Tibial nerve (tissue), 4 donors: ENCODE measurements around the gene APCDD1.

Experiments used
- EP300 ChIP-seq, 2 donors: sonication (generic); formaldehyde crosslinking; IDR thresholded peaks; one replicate each; pipeline ENCODE4 v1.6.1; 2017; ENCODE audit warnings: antibody characterized with exemption in 2 of 2, mild to moderate bottlenecking in 1 of 2
- POLR2A ChIP-seq, 2 donors: fragments of 450-650 bp; IDR thresholded peaks; one replicate each; pipeline ENCODE4 v1.6.1; 2017; ENCODE audit warnings: antibody characterized with exemption in 2 of 2, mild to moderate bottlenecking in 2 of 2, moderate library complexity in 2 of 2
- TF ChIP-seq, protein P1 (sequence below), 5 experiments: fragments of 200-600 bp in 3 of 5; fragments of 450-650 bp in 2 of 5; sonication (generic) in 3 of 5; IDR thresholded peaks; one replicate each; pipeline ENCODE4 v1.5.1; 2016 to 2019; ENCODE audit warnings: antibody characterized with exemption in 5 of 5, mild to moderate bottlenecking in 3 of 5, moderate library complexity in 2 of 5

DNA sequence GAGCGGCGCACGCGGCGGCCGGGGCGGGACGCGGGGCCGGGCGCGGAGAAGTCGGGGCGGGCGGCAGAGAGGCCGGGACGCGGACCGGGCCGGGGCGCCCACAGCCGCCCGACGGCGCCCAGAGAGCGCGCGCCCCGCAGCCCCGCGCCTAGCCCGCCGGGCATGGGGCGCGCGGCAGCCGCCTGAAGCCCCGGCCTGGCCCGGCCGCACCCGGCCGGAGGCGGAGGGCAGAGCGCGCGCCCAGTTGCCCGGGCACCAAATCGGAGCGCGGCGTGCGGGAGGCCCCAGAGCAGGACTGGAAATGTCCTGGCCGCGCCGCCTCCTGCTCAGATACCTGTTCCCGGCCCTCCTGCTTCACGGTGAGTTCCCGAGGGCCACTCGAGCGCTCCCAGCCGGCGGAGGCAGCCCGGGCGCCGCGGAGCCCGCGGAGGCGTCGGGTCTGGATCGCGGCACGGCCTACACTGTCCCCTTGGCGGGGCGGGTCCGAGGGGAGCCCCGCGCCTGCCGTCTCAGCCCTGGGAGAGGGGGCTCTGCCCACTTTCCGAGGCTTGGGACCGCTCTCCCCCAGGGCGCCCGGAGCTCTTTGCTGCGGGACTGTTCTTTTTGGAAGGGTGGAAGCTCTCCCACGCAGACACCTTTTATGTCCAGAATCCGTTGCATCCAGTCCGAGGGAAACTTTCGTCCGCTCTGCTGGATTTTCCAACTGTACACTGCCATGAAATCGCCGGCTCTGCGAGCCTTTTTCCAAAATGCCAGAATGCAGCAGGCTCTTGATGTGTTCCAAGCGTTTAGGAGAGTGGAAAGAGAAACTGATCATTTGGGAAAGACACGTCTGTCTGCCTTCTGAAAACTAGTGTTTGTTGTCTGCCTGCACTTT is 484 bp downstream of the APCDD1 start:
- TF ChIP-seq EP300 (IDR thresholded peaks at IDR 0.05) (no peak), POLR2A (IDR thresholded peaks at IDR 0.05) (no peak)
- TF ChIP-seq, protein P1, sequence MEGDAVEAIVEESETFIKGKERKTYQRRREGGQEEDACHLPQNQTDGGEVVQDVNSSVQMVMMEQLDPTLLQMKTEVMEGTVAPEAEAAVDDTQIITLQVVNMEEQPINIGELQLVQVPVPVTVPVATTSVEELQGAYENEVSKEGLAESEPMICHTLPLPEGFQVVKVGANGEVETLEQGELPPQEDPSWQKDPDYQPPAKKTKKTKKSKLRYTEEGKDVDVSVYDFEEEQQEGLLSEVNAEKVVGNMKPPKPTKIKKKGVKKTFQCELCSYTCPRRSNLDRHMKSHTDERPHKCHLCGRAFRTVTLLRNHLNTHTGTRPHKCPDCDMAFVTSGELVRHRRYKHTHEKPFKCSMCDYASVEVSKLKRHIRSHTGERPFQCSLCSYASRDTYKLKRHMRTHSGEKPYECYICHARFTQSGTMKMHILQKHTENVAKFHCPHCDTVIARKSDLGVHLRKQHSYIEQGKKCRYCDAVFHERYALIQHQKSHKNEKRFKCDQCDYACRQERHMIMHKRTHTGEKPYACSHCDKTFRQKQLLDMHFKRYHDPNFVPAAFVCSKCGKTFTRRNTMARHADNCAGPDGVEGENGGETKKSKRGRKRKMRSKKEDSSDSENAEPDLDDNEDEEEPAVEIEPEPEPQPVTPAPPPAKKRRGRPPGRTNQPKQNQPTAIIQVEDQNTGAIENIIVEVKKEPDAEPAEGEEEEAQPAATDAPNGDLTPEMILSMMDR (IDR thresholded peaks at IDR 0.05) = no peak
